ENCODE results near the gene SRA1.

GRCh38 chr5:140596321-140596741, 39.1 kb upstream of the SRA1 start:
- no peak for TF ChIP-seq CTCF (conservative IDR thresholded peaks at IDR 0.05; ENCODE audit: low read length)
- TF ChIP-seq EZH2phosphoT487 (IDR thresholded peaks at IDR 0.05; ENCODE audit: borderline replicate concordance, low read depth, low read length), result no peak
